Prostate gland (tissue), 2 donors: ENCODE results near the gene RASSF5. TPM values are rescaled to one million over a fixed set of nuclear protein-coding genes. Genes with fewer than 3 reads are reported as not detected.

Experiments
- DNase-seq: peaks from one replicate; pipeline ENCODE4 v3.0.0-alpha.2; 2019; ENCODE audit warnings: low spot score
- H3K27ac ChIP-seq, 2 donors: fragments of 200-600 bp; sonication (generic); 2 replicates each; pipeline ENCODE4 v1.5.1; 2017 to 2019
- H3K27me3 ChIP-seq: fragments of 200-600 bp; sonication (generic); replicated peaks from 2 replicates; pipeline ENCODE4 v1.5.1; 2019; ENCODE audit not compliant: insufficient read depth
- H3K36me3 ChIP-seq, 2 donors: fragments of 200-600 bp; sonication (generic); 1 replicate in 1 of 2; 2 replicates in 1 of 2; pipeline versions ENCODE4 v1.5.1 to v1.8.1; 2017 to 2019
- H3K4me1 ChIP-seq: fragments of 200-600 bp; sonication (generic); replicated peaks from 2 replicates; pipeline ENCODE4 v1.5.1; 2019
- H3K4me3 ChIP-seq, 2 donors: fragments of 200-600 bp; sonication (generic); 2 replicates each; pipeline ENCODE4 v1.5.1; 2017 to 2019
- H3K9me3 ChIP-seq: fragments of 200-600 bp; sonication (generic); 2 replicates; pipeline ENCODE4 v1.5.1; 2017
- CTCF ChIP-seq, 4 experiments: fragments of 200-600 bp in 2 of 4; fragments of 450-650 bp in 2 of 4; sonication (generic) in 2 of 4; IDR thresholded peaks; 1 replicate in 3 of 4; 2 replicates in 1 of 4; pipeline ENCODE4 v1.5.1; 2016 to 2019; ENCODE audit warnings: antibody characterized with exemption in 4 of 4, mild to moderate bottlenecking in 2 of 4, moderate library complexity in 2 of 4
- POLR2A ChIP-seq: fragments of 450-650 bp; IDR thresholded peaks from one replicate; pipeline ENCODE4 v1.6.1; 2016; ENCODE audit warnings: antibody characterized with exemption, mild to moderate bottlenecking
- POLR2AphosphoS5 ChIP-seq: sonication (generic); formaldehyde crosslinking; IDR thresholded peaks from one replicate; pipeline ENCODE4 v1.6.1; 2017; ENCODE audit warnings: antibody characterized with exemption
- WGBS: methylation state at CpG from one replicate; pipeline ENCODE4 v1.1.5; 2018; 5-methylcytosine and 5-hydroxymethylcytosine counted together
- intact Hi-C: fragments of 100-400 bp; cut with DNase I; formaldehyde crosslinking; loops from one replicate; pipeline ENCODE4 v1.14.2; 2022
- total RNA-seq, 2 donors: library from RNA; depleted of rRNA; stranded (reverse); fragments of >200 nt; gene quantifications; one replicate each; pipeline ENCODE4 v1.1.0, GENCODE V29; 2016

The RASSF5 gene
- total RNA-seq, 2 donors from 2014 or later: 22.2 to 42.5 TPM

GRCh38 chr1:206540044-206540780 is 32.9 kb downstream of the RASSF5 start:
- Histone ChIP-seq H3K36me3 (no peaks in the 10 kb centered on the region), H3K4me1 (peaks cover 19% of the 10 kb centered on the region), H3K4me3 (no peak overlapping the region), H3K27ac (peak overlapping the region; percentile 60 to 66), H3K9me3 (no peaks in the 10 kb centered on the region), H3K27me3 (no peaks in the 10 kb centered on the region)
- intact Hi-C loops: loop anchor here (2.0 kb wide), 1 partner anchor 43 kb away; no protein-coding TSS in a partner anchor
- 28% methylated on average over 8 of the region's 8 CpGs for WGBS
- peak; percentile 96 for DNase-seq
- peak; percentile 86 for TF ChIP-seq POLR2AphosphoS5
- peak; percentile 35 for TF ChIP-seq POLR2A
- peak in 1 of 4 experiments; percentile 10 for TF ChIP-seq CTCF (IDR thresholded peaks at IDR 0.05)

- no peak for TF ChIP-seq CTCF (IDR thresholded peaks at IDR 0.05)
- TF ChIP-seq POLR2AphosphoS5: no peak
- H3K36me3 ChIP-seq: no peaks in the 10 kb centered on the region
- WGBS: 91% methylated on average over 7 of the region's 7 CpGs
These were observed 34.0 kb downstream of the RASSF5 start for GRCh38 chr1:206541236-206541833.

GRCh38 chr1:206544562-206545257 is 37.4 kb downstream of the RASSF5 start:
- intact Hi-C loops: no loop called here

More at GRCh38 chr1:206541236-206541833, 34.0 kb downstream of the RASSF5 start:
- Histone ChIP-seq H3K9me3 (no peaks in the 10 kb centered on the region), H3K4me3 (no peak overlapping the region), H3K27ac (peak overlapping the region; percentile 60 to 66), H3K4me1 (peaks cover 19% of the 10 kb centered on the region), H3K27me3 (no peaks in the 10 kb centered on the region)
- no peak for DNase-seq
- intact Hi-C loops: loop anchor here (2.0 kb wide), 1 partner anchor 41 kb away; no protein-coding TSS in a partner anchor

GRCh38 chr1:206545351-206545750 is 38.0 kb downstream of the RASSF5 start:
- no peak for DNase-seq

More at GRCh38 chr1:206544562-206545257, 37.4 kb downstream of the RASSF5 start:
- no peaks in the 10 kb centered on the region for H3K27me3 ChIP-seq
- DNase-seq: peak; percentile 46
- H3K4me1 ChIP-seq: peaks cover 13% of the 10 kb centered on the region
- no peak for TF ChIP-seq POLR2A
- TF ChIP-seq POLR2AphosphoS5: peak; percentile 35
- peak; percentile 61 to 85 (median 75) for TF ChIP-seq CTCF (IDR thresholded peaks at IDR 0.05)
- H3K27ac ChIP-seq: no peak overlapping the region
- WGBS: 15% methylated on average over 9 of the region's 9 CpGs
- H3K4me3 ChIP-seq: no peak overlapping the region
- H3K36me3 ChIP-seq: no peaks in the 10 kb centered on the region
- H3K9me3 ChIP-seq: no peaks in the 10 kb centered on the region

More at GRCh38 chr1:206545351-206545750, 38.0 kb downstream of the RASSF5 start:
- Histone ChIP-seq H3K27ac (no peak overlapping the region), H3K4me1 (peaks cover 6% of the 10 kb centered on the region), H3K27me3 (no peaks in the 10 kb centered on the region), H3K9me3 (no peaks in the 10 kb centered on the region), H3K4me3 (no peak overlapping the region), H3K36me3 (no peaks in the 10 kb centered on the region)
- TF ChIP-seq POLR2AphosphoS5 (no peak), POLR2A (no peak), CTCF (IDR thresholded peaks at IDR 0.05) (no peak)
- 100% methylated on average over 1 of the region's 1 CpG for WGBS
- intact Hi-C loops: no loop called here
